Measurements from ENCODE around the gene APOC1.
"Not testable (repeated sequence)": the region's sequence is repeated elsewhere in the genome, so short reads cannot be mapped to it uniquely, and the experiment has no call there.

DNA sequence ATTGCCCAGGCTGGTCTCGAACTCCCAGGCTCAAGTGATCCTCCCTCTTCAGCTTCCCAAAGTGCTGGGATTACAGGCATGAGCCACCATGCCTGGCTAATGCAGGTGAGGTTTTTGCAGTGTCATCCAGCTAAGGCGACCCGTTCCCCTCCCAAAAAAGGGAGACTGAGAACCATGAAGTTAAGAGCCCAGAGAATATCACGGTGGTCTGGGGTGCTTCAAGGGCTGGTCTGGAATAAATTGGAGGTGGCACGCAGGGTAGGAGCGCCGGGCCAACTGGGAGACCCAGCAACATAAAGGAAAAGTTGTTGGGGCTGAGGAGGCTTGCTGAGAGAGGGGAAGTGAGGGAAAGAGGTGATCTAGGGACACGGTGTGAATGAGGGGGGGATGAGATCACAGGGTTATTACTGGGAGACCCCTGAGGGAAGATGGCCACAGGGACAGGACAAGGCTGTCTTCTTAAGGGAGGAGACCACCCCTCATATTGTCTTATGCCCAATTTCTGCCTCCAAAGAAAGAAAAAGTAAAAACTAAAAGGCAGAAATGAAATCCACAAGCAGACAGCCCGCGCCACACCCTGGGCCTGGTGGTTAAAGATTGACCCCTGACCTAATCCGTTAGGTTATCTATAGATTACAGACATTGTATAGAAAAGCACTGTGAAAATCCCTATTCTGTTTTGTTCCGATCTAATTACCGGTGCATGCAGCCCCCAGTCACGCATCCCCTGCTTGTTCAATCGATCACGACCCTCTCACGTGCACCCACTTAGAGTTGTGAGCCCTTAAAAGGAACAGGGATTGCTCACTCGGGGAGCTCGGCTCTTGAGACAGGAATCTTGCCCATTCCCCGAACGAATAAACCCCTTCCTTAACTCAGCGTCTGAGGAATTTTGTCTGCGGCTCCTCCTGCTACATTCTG lies 636 bp upstream of the APOC1 start:
- not testable (repeated sequence) for TF ChIP-seq L3MBTL2 (conservative IDR thresholded peaks at IDR 0.05); BHLHE40 (IDR thresholded peaks at IDR 0.05; ENCODE audit: borderline replicate concordance); FOXA1 (IDR thresholded peaks at IDR 0.05); ARNT (IDR thresholded peaks at IDR 0.05); ZNF384 (IDR thresholded peaks at IDR 0.05)

Data from HEK293T (cell line).